Panc1 (cell line): ENCODE results near the gene PRPF40B.
"Not testable (repeated sequence)": the region's sequence is repeated elsewhere in the genome, so short reads cannot be mapped to it uniquely, and the experiment has no call there.

Experiments
- CTCF ChIP-seq: fragments of 450-650 bp; IDR thresholded peaks from 2 replicates; pipeline ENCODE4 v1.5.1; 2017; ENCODE audit warnings: mild to moderate bottlenecking
- POLR2AphosphoS5 ChIP-seq: IDR thresholded peaks from 2 replicates; pipeline ENCODE4 v1.6.1; 2012; ENCODE audit warnings: mild to moderate bottlenecking, low read depth, low read length, moderate library complexity
- SIN3A ChIP-seq: IDR thresholded peaks from 2 replicates; pipeline ENCODE4 v1.6.1; 2012; ENCODE audit warnings: low read depth, mild to moderate bottlenecking, low read length, moderate library complexity, borderline replicate concordance; ENCODE audit not compliant: insufficient read depth
- TCF7L2 ChIP-seq: IDR thresholded peaks from 2 replicates; pipeline ENCODE4 v1.6.1; 2011; ENCODE audit warnings: mild to moderate bottlenecking, low read depth, low read length, inconsistent platforms
- TF ChIP-seq, protein P1 (sequence below), 2 experiments: IDR thresholded peaks; 2 replicates each; pipeline ENCODE4 v1.6.1; 2011 to 2012; ENCODE audit warnings: low read depth in 2 of 2, control low read depth in 1 of 2, low read length in 1 of 2, mild to moderate bottlenecking in 1 of 2, moderate library complexity in 1 of 2; ENCODE audit not compliant: insufficient read depth in 1 of 2

- not testable (repeated sequence) for TF ChIP-seq CTCF, POLR2AphosphoS5, SIN3A, TCF7L2
- TF ChIP-seq, protein P1, sequence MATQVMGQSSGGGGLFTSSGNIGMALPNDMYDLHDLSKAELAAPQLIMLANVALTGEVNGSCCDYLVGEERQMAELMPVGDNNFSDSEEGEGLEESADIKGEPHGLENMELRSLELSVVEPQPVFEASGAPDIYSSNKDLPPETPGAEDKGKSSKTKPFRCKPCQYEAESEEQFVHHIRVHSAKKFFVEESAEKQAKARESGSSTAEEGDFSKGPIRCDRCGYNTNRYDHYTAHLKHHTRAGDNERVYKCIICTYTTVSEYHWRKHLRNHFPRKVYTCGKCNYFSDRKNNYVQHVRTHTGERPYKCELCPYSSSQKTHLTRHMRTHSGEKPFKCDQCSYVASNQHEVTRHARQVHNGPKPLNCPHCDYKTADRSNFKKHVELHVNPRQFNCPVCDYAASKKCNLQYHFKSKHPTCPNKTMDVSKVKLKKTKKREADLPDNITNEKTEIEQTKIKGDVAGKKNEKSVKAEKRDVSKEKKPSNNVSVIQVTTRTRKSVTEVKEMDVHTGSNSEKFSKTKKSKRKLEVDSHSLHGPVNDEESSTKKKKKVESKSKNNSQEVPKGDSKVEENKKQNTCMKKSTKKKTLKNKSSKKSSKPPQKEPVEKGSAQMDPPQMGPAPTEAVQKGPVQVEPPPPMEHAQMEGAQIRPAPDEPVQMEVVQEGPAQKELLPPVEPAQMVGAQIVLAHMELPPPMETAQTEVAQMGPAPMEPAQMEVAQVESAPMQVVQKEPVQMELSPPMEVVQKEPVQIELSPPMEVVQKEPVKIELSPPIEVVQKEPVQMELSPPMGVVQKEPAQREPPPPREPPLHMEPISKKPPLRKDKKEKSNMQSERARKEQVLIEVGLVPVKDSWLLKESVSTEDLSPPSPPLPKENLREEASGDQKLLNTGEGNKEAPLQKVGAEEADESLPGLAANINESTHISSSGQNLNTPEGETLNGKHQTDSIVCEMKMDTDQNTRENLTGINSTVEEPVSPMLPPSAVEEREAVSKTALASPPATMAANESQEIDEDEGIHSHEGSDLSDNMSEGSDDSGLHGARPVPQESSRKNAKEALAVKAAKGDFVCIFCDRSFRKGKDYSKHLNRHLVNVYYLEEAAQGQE (IDR thresholded peaks at IDR 0.05; ENCODE audit: insufficient read depth in 1 of 2, low read depth in 2 of 2, low read length in 1 of 2), result not testable (repeated sequence)
These were observed 17.8 kb upstream of the PRPF40B start, which contains the start of gene FAM186B for GRCh38 chr12:49605539-49605938.
